Mucosa of descending colon (tissue), 3 donors: ENCODE data around the gene YBX1. TPM values are rescaled to one million over a fixed set of nuclear protein-coding genes. Genes with fewer than 3 reads are reported as not detected.

ENCODE experiments used
- ATAC-seq: fragments of 200-7000 bp; cut with Tn5 transposase; one replicate; pipeline ENCODE4 v1.9.1; 2020; ENCODE audit warnings: mild to moderate bottlenecking, moderate library complexity
- DNase-seq, 3 donors: peaks; one replicate each; pipeline ENCODE4 v3.0.0-alpha.2; 2020
- H3K36me3 ChIP-seq: fragments of 200-600 bp; one replicate; pipeline ENCODE4 v1.8.0; 2021; ENCODE audit warnings: low read depth, mild to moderate bottlenecking
- H3K4me1 ChIP-seq: fragments of 200-600 bp; one replicate; pipeline ENCODE4 v1.8.0; 2021; ENCODE audit warnings: low read depth, mild to moderate bottlenecking
- H3K4me3 ChIP-seq: fragments of 200-600 bp; one replicate; pipeline ENCODE4 v1.8.0; 2021; ENCODE audit warnings: mild to moderate bottlenecking
- H3K9me3 ChIP-seq: fragments of 200-600 bp; one replicate; pipeline ENCODE4 v1.8.0; 2021; ENCODE audit warnings: mild to moderate bottlenecking
- intact Hi-C, 2 donors: fragments of 100-400 bp; cut with DNase I in 1 of 2; cut with micrococcal nuclease in 1 of 2; formaldehyde crosslinking; loops; one replicate each; pipeline versions ENCODE4 v1.11.0 to v1.11.1; 2022; cut with DNase I, micrococcal nuclease
- total RNA-seq, 3 donors: library from RNA; stranded (reverse); fragmentation: NEBNext Ultra II Directional in 2 of 3; extraction: Animal tissue kit (Norgen Biotek cat#: 25700) in 2 of 3; gene quantifications; one replicate each; pipeline versions ENCODE4 v1.2.1 to v1.2.4, GENCODE V29; 2021 to 2023
- TF ChIP-seq, protein P1 (sequence below): fragments of 200-600 bp; IDR thresholded peaks from one replicate; pipeline ENCODE4 v1.8.0; 2022; ENCODE audit warnings: antibody characterized with exemption, mild to moderate bottlenecking
- donor health status: DM: no; HTN: no; CAD: no; lungs with moderate emphysema.
- donor health status: DM: no; HTN: no; CAD: no.
- donor health status: DM: no; HTN: yes; CAD: no.

Gene YBX1
- total RNA-seq, 3 donors from 2014 or later, result 377 to 521 (median 511) TPM

DNA sequence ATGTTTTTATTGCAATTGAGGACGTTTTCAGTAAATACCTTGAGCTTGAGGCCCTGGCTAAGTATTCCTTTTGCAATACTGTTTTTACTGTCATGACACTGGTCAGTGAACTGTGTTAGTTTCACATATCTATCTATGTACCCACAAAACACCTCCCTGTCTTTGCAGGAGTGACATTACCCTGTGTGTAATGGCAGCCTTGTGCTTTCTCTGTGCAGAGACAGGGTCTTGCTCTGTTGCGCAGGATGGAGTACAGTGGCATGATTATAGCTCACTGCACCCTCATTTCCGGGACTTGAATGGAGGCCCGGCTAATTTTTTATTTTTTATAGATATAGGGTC, 8.9 kb downstream of the YBX1 start:
- DNase-seq (no peak), ATAC-seq (no peak)
- Histone ChIP-seq H3K4me1 (peaks cover 64% of the 10 kb centered on the region), H3K9me3 (no peaks in the 10 kb centered on the region), H3K4me3 (no peak overlapping the region), H3K36me3 (no peaks in the 10 kb centered on the region)
- TF ChIP-seq, protein P1, sequence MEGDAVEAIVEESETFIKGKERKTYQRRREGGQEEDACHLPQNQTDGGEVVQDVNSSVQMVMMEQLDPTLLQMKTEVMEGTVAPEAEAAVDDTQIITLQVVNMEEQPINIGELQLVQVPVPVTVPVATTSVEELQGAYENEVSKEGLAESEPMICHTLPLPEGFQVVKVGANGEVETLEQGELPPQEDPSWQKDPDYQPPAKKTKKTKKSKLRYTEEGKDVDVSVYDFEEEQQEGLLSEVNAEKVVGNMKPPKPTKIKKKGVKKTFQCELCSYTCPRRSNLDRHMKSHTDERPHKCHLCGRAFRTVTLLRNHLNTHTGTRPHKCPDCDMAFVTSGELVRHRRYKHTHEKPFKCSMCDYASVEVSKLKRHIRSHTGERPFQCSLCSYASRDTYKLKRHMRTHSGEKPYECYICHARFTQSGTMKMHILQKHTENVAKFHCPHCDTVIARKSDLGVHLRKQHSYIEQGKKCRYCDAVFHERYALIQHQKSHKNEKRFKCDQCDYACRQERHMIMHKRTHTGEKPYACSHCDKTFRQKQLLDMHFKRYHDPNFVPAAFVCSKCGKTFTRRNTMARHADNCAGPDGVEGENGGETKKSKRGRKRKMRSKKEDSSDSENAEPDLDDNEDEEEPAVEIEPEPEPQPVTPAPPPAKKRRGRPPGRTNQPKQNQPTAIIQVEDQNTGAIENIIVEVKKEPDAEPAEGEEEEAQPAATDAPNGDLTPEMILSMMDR, result no peak
- intact Hi-C loops, result no loop called here

DNA sequence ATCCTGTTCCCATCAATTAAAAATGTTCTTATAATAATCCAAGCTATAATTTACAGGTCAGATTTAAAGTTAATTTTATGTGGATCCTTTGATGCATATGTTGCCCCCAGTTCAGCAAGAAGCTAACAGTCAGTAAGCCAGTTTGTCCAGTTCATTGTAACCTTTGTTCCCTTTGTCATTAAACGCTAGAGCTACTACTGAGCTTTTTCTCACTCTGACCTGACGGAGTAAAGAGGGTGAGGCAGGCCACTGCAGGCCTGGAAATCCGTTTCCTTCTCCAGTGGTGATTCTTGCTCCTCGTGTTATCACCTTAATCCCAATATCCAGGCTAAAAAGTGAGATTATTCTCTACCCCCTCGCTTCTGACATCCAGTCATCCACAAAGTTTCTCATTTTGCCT, 10.2 kb downstream of the YBX1 start:
- TF ChIP-seq, protein P1, result no peak
- H3K36me3 ChIP-seq, result no peaks in the 10 kb centered on the region
- intact Hi-C loops, result no loop called here
- H3K4me1 ChIP-seq, result peaks cover 51% of the 10 kb centered on the region
- H3K4me3 ChIP-seq, result no peak overlapping the region
- H3K9me3 ChIP-seq, result no peaks in the 10 kb centered on the region
- DNase-seq (peak in 1 of 3 donors; percentile 69), ATAC-seq (peak; percentile 92)

DNA sequence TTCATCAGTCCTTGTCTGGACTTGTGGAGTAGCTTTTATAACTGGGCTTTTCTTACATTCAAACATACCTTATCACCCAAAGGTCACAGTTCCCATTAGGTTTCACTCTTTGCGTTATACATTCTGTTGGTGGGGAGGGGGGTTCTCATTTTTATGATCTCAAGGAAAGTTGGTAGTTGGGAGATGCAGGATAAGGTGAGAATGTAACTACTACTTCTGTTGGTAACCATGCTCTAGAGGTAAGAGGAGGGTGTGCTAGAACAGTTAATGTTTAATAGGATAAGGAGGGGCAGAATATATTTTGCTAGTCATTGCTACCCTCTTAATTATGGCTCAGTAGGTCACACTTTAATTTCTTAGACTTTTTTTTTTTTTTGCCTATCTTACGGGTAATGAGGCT, 10.7 kb downstream of the YBX1 start:
- DNase-seq (no peak), ATAC-seq (peak; percentile 76)
- intact Hi-C loops, result no loop called here
- TF ChIP-seq, protein P1, result no peak
- no peaks in the 10 kb centered on the region for H3K36me3 ChIP-seq
- no peaks in the 10 kb centered on the region for H3K9me3 ChIP-seq
- H3K4me1 ChIP-seq, result peaks cover 48% of the 10 kb centered on the region
- no peak overlapping the region for H3K4me3 ChIP-seq

DNA sequence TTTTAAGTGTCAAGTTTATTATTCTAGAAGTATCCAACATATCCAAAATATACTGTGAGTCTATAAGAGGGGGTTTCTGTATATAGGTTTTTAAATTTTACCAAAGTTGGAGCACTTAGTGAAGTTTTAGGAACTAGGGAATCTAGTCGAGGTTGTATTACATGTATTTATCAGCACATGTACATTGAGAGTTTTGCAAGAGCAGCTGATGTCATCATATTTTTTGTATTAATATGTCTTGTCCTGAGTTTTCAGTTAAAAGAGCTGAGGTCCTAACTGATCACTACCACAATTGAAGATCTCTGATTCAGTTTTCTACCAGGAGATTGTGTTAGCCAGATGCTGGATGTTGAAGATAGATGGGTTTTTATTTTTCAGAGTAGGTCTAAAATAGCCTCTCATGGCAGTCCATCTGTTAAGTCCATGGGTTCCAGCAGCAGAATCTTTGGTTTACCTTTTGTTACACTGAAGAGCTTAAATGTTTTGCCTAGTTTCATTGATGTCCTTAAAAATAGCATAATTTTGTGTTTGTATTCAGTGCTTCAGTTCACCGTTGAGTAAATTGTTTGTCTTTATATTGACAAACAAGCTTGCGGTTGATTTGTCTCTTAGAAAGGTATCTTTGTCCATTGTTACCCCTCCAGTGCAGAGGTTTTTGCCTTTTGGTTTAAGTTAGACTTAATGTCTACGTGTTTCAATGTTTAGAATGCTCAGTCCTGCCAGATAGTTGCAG, 16.0 kb downstream of the YBX1 start:
- intact Hi-C loops, result no loop called here
- ATAC-seq (no peak), DNase-seq (no peak)
- Histone ChIP-seq H3K36me3 (peaks cover 7% of the 10 kb centered on the region), H3K4me3 (no peak overlapping the region), H3K9me3 (no peaks in the 10 kb centered on the region), H3K4me1 (peaks cover 8% of the 10 kb centered on the region)
- TF ChIP-seq, protein P1, result no peak

DNA sequence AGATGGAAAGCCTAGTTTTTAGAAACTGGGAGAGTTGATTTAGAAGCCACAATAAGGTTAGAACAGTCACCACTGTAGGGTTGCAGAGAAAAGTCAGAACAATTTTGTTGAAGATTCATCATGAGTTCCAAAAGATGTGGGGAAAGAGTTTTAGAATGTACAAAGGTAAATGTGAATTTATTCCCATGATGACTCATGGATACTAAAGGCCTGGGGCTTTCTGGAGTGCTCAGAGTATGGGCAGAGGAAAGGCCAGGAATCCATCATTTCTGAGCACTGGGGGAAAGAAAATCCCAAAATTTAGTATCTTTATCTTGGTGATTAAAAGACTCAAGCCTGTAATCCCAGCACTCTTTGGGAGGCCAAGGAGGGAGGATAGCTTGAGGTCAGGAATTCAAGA, 17.8 kb downstream of the YBX1 start:
- no peak for DNase-seq
- intact Hi-C loops, result no loop called here
- no peaks in the 10 kb centered on the region for H3K9me3 ChIP-seq
- no peak overlapping the region for H3K4me3 ChIP-seq
- ATAC-seq, result no peak
- TF ChIP-seq, protein P1, result no peak
- peaks cover 7% of the 10 kb centered on the region for H3K36me3 ChIP-seq
- no peaks in the 10 kb centered on the region for H3K4me1 ChIP-seq
